ENCODE measurements around the gene SOX10.

DNA sequence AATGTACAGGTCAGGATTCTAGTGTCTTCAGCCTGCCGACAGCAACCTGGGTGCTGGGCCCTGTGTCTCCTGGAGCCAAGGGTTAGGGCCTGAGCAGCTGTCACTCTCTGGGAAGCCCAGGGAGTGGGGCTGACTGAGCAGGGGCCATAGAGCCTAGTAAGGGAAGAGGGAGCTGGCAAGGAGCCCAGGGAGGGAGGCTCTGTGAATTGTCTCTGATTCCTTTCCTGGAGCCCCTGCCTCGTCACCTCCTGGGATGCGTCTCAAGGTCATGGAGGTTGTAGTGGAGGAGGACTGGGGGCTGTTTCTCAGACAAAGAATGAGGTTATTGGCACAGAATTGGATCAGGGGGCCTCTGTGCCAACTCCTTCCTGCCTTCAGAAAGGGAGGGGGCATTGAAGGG lies 11.8 kb downstream of the SOX10 start:
- no peak for TF ChIP-seq ZNF292 (tag by site-specific recombination; IDR thresholded peaks at IDR 0.05; ENCODE audit: borderline replicate concordance, low read depth)
- no peak for TF ChIP-seq ZNF433 (tag by site-specific recombination; IDR thresholded peaks at IDR 0.05; ENCODE audit: low read depth)
- no peak for TF ChIP-seq ZNF24 (tag by site-specific recombination; IDR thresholded peaks at IDR 0.05)
- TF ChIP-seq, protein P1, sequence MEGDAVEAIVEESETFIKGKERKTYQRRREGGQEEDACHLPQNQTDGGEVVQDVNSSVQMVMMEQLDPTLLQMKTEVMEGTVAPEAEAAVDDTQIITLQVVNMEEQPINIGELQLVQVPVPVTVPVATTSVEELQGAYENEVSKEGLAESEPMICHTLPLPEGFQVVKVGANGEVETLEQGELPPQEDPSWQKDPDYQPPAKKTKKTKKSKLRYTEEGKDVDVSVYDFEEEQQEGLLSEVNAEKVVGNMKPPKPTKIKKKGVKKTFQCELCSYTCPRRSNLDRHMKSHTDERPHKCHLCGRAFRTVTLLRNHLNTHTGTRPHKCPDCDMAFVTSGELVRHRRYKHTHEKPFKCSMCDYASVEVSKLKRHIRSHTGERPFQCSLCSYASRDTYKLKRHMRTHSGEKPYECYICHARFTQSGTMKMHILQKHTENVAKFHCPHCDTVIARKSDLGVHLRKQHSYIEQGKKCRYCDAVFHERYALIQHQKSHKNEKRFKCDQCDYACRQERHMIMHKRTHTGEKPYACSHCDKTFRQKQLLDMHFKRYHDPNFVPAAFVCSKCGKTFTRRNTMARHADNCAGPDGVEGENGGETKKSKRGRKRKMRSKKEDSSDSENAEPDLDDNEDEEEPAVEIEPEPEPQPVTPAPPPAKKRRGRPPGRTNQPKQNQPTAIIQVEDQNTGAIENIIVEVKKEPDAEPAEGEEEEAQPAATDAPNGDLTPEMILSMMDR (tag by site-specific recombination; IDR thresholded peaks at IDR 0.05) = no peak
- no peak for TF ChIP-seq ZNF112 (tag by site-specific recombination; IDR thresholded peaks at IDR 0.05)
- no peak for TF ChIP-seq ZNF426 (tag by site-specific recombination; IDR thresholded peaks at IDR 0.05)
- TF ChIP-seq ZNF121 (tag by site-specific recombination; IDR thresholded peaks at IDR 0.05) = no peak
- TF ChIP-seq, protein P2, sequence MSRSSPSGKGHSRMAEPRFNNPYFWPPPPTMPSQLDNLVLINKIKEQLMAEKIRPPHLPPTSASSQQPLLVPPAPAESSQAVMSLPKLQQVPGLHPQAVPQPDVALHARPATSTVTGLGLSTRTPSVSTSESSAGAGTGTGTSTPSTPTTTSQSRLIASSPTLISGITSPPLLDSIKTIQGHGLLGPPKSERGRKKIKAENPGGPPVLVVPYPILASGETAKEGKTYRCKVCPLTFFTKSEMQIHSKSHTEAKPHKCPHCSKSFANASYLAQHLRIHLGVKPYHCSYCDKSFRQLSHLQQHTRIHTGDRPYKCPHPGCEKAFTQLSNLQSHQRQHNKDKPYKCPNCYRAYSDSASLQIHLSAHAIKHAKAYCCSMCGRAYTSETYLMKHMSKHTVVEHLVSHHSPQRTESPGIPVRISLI (tag by site-specific recombination; IDR thresholded peaks at IDR 0.05) = no peak
- TF ChIP-seq ZNF529 (tag by site-specific recombination; IDR thresholded peaks at IDR 0.05; ENCODE audit: insufficient replicate concordance) = no peak
